HPDE6-E6E7 (cell line): ENCODE data around the gene PEX5.

ENCODE experiments used
- DNase-seq: peaks from one replicate; pipeline ENCODE4 v3.0.0; 2011; ENCODE audit warnings: missing footprints; ENCODE audit errors: extremely low spot score

PEX5 gene

GRCh38 chr12:7189398-7190267 is at the start of gene PEX5:
Gene PEX5 (plus strand): TSS chr12:7189686. CDS start chr12:7190378, 692 bp downstream.
- peak; percentile 86 for DNase-seq

- no peak for DNase-seq
These were observed 48.0 kb upstream of the PEX5 start for GRCh38 chr12:7141351-7142005.

GRCh38 chr12:7142056-7142644 is 47.3 kb upstream of the PEX5 start:
- peak; percentile 57 for DNase-seq

- no peak for DNase-seq
These were observed 46.5 kb upstream of the PEX5 start for GRCh38 chr12:7142809-7143465.

GRCh38 chr12:7143564-7143963 is 45.9 kb upstream of the PEX5 start:
- no peak for DNase-seq

- DNase-seq: peak; percentile 29
These were observed 44.9 kb upstream of the PEX5 start for GRCh38 chr12:7144414-7145120.

DNA sequence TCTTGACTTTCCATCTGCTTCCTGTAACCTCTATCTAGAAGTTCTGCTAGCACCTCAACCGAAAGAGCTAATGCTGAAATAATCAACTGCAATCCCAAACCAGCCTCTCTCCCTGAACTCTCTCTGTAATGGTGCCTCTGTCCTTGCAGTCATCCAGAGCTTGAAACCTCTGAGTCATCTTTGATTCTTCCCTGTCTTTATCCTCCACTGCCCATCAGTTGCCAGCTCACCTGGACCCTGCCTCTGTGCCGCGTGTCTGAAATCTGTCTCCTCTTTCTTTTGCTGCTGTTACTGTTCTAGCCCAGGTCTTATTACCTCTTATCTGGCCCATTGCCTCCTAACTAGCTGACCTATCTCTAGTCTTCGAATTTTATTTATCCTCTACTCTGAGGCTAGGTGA is 43.8 kb upstream of the PEX5 start:
- DNase-seq: no peak

- no peak for DNase-seq
These were observed 43.3 kb upstream of the PEX5 start for GRCh38 chr12:7146228-7146627.

- DNase-seq: no peak
These were observed 42.6 kb upstream of the PEX5 start for GRCh38 chr12:7146906-7147305.

DNA sequence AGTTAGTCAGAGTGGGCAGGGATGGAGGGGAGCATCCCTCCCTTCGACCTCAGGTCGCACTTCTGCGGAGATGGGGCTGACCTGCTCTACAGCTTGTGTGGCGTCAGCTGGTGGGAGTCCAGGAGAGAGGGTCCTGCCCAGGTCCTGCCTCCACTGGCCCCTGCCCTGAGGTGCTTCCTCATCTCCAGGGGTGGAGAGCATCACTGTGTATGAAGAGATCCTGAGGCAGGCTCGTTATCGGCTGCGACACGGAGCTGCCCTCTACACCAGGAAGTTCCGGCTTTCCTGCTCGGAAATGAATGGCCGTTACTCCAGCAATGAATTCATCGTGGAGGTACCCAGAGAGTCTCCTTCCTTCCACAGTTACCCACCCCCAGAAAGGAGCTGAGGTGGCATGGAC is 39.1 kb upstream of the PEX5 start:
- DNase-seq: no peak

- no peak for DNase-seq
These were observed 38.6 kb upstream of the PEX5 start for GRCh38 chr12:7150841-7151240.

GRCh38 chr12:7151532-7151931 is 38.0 kb upstream of the PEX5 start:
- DNase-seq: no peak

DNA sequence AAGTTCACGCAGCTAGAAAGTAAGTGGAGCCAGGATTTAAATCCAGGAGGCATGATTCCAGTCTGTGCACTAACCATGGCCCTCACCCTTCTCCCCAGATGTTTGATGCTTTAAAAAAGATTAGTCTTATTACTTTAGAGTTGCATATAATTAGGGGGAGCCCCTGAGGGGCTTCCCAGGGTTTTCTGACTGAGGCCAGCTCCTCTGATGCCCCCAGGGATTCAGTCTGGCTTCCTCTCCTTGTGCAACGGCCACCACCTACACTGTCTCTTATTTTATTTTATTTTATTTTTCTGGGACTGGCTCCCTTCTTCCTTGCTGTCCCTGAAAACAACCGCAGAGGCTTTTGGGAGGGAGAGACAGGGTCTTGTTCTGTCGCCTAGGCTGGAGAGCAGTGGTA is 36.7 kb upstream of the PEX5 start:
- no peak for DNase-seq

GRCh38 chr12:7154042-7154441 is 35.4 kb upstream of the PEX5 start:
- DNase-seq: no peak

- no peak for DNase-seq
These were observed 34.5 kb upstream of the PEX5 start for GRCh38 chr12:7154901-7155470.

DNA sequence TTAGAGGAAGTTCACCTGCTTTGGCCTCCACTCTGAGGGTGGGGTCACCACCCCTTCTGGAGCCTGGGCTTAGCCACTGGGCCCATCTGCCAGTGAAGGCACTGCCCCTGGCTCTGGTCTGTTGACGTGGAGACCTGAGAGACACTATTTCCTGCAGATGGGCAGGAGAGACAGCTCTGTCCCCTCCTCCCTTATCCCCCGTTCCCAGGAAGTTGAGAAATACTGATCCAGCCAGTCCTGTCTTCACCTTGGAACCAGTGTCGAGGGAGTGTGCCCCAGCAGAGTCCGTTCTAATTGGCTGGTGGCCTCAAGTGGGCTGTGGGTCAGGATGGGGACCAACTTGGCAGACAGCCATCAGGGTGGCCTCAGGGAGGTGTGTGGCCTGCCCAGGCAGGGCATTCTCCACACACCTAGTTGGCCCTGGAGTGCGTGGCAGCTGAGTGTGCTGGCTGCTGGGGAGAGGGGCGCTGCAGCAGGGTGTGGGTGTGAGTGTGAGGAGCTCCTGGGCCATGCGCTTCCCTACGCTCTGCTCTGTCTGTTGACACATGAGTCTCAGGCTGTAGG is 33.9 kb upstream of the PEX5 start:
- peak; percentile 67 for DNase-seq

DNA sequence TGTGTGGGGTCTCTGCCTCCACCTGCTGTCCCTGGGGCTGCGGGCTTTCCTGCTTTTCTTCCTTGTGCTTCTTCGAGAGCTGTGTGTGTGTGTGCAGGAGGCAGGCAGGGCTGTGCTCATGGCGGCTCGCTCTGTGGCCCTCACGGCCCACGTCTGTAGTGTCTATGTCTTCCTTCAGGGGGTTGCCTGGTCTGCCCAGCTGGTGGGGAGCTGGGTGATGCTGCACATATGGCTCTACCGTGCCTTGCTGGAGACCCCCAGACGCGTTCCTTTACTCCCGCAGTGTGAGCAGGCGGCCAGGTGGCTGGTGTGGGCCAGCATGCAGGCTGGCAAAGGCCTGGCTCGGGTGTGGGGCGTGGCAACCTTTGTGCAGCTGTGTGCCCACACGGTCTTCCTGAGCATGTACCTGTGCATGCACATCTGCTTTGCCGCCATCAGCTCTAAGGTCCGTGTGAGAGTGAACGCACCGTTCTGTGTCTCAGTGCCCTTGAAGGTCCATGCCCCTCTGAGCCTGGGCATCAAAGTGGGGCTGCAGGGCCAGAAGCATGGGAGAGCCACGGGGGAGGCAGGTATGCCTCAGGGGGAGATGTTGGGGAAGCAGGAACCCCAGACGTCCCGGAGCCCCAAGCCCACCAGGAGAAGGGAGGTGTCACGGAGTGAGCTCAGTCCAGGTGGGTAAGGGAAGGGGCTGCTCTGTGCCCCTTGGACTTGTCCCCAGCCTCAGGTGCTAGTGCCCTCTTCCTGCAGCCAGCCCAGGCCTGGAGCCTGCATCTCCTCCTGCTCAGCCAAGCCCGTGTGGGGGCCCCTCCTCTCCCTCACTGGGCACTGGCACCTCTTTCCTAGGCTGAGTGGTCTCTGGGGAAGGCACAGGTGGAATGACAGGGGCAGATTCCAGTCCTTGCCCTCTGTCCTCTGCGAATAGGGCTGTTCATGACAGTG is 33.0 kb upstream of the PEX5 start:
- no peak for DNase-seq

- DNase-seq: no peak
These were observed 32.1 kb upstream of the PEX5 start for GRCh38 chr12:7157391-7157790.

DNA sequence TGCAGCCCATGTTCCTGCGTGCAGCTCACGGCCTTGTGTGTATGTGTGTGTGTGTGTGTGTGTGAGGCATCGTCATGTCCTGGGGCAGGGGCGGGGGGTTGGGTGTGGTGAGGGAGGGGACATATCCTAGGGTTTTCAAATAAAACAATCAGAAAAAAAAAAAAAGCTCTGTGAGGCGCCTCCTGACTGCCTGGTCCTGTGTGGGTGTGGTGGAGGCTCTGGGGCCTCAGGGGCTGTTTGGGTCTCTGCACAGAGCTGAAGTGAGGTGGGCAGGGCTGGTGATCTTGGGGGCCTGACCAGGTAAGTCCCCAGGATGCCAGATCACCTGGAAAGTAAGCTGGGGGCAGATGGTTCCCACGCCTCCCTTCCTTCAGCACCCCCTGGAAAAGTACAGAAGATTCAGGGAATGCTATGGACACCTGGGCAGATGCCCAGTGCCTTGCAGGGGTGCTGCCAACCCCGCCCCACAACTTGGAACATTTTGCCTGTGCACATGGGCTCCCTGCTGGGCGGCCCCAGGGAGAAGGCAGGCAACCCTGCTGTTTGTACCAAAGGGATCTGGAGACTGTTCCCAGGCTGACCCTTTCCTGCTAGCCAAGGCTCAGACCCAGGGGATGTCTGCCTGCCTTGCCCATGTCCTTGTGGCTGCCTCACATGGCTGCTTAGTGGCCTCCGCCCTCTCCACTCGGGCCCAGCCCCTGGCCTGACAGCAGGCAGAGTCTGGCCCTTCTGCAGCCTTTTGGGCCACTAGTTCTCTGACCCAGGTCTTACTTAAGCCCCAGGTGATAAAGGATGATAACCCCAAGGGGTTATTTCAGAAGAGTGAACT is 30.5 kb upstream of the PEX5 start:
- no peak for DNase-seq
